NCI-H524 (cell line): Measurements from ENCODE around the gene GNAZ.

Experiments used
- DNase-seq, 2 experiments: peaks; one replicate each; lab custom pipeline; 2025; lab: John Stamatoyannopoulos, UW

The GNAZ gene

DNA sequence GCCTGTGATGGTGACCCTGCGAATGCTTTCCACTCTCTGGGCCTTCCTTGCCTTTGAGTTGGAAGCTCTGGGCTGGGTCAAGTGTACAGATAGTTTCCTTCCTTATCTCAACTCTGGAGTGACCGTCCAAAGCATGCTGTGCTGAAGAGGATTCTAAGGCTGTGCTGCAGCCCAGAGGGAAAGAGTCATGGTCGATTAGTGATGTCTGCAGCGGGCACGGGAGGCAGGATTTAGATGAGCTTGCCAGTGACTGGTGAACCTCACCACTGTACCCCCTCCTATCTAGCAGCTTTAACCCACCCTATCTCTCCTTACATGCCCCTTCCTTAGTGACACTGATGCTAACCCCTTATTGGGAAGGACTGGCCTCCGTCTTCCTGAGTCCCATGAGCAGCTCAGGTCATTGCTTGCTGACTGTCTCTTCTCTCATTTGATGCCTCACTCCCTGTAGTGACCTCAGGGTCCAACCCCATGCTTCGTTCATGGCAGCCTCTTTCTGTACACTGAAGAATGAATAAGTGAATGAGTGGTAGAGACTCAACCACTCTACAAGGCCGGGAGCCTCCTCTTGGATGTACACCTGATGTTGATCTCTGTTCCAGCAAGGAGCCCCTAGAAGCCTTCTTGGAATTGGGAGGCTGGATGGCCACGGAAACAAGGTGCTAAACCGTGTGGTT lies 6.7 kb downstream of the GNAZ start:
- DNase-seq: no peak

DNA sequence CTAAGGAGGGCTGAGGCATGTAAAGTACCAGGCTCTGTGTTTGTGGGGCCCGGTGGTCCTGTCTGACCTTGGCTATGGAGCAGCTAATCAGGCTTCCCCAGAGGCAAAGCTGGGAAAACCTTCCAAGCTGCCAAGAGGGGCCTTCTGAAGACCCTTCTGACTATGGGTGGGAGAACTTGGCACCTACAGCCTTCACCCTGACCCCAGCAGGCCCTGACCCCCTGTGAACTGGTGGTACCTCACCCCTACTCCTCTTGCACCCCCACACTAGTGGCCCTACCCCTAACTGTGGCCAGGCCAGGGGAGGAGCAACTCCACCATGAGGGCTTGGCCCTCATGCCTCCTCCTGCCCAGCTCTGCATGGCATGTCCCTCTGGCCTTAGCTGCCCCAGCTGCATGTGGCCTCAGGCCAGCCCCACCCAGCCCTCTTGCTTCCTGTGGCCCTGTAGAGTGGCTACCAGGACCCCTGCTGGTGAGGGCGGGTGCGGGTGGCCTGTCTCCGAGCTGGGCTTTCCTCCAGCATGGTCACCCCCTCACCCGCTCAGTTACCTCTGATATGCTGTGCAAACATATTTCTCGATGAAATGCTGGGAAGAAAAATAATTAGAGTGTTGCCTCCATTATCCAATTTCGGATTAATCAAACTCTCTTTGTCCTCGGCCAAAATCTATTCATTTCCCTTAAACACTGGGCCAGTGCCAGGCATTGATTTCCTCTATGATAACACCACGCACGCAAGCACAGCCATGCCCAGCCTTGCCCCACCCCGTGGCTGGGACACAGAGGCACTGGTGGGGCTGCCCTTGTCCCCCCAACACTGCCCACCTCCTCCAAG lies 7.5 kb downstream of the GNAZ start:
- DNase-seq: no peak

DNA sequence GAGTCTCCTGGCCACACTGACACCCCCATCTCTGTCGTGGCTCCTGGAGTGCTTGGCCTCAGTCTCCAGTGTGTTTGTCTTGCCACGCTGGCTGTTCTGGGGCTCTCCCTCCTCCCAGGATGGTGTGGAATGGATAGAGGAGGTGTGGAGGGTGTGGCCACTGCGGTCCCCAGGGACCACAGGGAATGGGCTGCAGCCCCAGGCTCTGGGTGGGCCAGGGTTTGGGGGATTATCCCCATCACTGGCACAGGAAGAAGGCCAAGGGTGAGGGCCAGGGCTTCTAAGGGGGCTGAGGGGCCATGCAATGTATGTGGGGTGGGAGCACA lies 8.1 kb downstream of the GNAZ start:
- no peak for DNase-seq

DNA sequence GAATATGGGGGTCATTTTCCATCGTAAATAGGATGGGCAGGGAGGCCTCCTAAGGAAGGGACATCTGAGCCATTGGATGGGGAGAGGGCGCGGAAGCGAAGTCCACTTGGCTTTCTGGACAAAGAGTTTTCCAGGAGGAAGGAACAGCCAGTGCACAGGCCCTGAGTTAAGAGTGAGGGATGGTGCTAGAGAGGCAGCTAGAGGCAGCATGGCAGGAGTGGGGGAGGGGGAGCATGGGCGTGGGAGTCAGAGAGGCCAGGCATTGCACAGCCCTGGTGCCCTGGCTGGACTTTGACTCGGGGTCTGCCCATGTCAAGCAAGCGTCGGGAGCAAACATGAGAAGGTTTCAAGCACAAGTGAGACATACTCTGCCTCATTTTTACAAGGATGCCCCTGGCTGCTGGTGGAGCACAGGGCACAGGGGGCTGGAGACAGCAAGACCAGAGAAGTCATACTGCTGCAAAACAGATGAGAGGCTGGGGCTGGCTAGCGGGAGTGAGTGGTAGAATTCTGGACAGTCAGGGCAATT lies 9.0 kb downstream of the GNAZ start:
- no peak for DNase-seq

DNA sequence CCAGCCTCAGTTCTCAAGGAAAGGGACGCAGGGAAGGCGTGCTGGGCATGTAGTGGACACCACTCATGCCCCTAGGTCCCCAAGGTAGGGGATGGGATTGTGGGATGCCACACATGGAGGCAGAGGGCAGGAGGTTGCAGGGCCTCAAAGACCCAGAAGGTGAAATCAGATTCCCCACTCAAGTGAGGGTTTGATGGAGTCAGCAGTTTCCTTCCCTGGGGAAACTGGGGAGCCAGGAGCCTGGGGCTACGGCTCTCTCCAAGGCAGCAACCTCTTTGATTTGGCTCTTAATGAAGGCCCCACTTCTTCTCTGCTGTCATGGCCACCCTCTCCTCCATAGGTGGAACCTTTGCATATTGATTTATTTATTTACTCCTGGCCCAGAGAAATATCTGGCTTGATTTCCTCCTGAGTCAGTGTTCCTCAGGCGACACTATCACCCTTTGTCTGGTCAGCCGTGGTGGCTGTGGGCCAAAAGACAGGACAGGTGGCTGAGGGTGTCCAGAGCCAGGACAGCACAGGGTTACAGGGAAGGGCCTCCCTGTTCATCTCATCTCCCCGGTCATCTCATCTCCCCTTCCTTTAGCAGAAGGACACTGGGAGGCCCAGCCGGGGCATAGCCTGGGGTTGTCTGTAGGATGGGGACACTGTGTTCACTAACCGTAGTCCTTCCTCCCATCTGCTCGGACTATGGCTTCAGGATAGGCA lies 9.6 kb downstream of the GNAZ start:
- no peak for DNase-seq

DNA sequence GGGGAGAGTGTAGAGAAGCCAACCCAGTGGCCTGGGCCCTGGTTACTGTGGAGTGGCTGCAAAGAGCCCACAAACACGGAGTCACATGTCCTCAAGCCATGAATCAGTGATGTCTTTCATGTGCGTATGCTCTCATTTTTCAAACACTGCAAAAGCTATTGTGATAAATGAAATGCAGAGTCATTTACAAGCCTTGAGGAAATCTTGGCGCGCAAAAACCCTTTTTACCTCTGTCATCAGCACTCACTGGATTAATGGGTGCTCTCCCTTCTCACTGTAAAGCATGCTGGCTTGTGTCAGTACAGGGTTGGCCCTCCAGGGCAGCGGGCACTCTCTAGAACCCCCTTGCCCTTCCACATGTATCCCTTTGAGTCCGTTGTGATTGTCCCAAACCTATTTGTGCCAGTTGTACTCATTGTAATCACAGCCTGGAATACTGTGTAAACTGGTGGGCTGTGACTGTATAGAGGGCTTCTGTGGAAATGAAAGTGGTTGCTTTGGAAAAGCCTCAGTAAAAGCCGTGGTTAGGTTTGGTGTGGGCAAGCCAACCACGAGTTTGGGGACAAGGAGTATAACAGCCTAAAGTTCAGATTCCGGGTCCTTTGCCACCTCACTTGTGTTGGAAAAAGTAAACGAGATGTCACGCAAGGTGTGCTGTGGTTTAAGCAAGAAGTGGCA lies 10.4 kb downstream of the GNAZ start:
- DNase-seq: no peak

DNA sequence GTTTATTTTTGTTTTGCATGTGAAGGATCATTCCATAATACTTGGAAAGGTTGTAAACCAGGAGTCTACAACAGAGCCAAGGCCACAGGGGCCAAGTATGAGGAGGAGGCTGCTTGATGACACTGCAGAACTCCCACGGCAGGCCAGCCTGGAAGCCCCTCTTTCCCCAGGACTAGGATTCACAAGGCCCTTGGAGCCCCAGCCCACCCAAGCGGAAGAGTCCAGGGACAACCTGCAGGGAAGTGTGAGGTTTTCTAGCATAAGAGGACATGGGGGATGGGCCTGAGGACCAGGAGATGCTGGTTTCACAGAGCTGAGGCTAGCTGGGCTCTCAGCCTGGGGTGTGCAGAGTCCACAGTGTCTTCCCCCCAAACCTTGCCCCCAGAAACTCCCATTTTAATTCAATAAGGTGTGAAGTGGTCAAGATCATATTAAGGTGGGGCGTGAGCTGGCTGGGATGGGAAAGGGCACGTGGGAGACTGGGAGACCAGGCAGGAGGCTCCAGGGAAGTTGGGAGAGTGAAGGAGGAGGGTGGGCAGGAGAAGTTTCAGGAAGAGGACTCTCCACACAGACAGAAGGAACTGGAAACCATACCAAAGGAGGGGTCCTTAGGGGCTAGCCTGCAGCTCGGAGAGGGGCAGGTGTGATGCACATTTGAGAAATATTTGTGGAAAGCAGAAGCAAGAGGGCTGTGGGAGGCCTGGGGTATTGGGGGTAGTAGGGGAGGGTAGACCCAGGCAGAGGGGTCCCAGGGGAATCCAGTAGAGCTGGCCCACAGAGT lies 12.4 kb downstream of the GNAZ start:
- no peak for DNase-seq

DNA sequence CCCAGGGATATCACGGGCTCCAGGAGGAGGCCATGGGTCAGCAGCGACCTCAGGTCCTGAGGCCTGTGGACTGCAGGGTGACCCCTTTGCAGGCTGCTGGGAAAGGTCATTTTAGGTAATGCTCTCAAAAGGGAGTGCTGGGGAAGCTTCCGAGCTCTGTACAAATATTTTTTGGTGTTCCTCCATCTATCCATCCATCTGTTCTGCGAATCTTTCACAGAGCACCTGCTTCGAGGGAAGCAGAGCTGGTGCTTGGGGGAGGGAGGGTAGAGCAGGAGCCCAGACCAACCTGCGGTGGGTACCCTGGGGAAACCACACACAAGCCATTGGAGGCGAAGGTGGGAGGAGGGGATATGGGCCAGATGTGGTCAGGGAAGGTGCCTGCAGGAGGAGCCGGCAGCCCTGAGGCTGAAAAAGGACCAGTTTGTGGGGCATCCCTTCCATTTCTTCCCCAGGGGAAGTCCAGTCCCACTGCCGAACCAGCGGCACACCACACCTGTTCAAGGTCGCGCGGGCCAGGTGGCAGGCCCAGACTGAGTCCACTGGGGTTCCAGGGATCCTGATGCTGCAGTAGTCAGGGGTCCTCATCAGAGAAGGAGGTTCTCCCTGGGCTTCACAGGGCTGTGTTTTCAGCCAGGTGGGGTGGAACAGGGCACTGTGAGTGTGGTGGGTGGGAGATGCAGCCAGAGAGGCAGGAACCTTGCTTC lies 13.1 kb downstream of the GNAZ start:
- no peak for DNase-seq

DNA sequence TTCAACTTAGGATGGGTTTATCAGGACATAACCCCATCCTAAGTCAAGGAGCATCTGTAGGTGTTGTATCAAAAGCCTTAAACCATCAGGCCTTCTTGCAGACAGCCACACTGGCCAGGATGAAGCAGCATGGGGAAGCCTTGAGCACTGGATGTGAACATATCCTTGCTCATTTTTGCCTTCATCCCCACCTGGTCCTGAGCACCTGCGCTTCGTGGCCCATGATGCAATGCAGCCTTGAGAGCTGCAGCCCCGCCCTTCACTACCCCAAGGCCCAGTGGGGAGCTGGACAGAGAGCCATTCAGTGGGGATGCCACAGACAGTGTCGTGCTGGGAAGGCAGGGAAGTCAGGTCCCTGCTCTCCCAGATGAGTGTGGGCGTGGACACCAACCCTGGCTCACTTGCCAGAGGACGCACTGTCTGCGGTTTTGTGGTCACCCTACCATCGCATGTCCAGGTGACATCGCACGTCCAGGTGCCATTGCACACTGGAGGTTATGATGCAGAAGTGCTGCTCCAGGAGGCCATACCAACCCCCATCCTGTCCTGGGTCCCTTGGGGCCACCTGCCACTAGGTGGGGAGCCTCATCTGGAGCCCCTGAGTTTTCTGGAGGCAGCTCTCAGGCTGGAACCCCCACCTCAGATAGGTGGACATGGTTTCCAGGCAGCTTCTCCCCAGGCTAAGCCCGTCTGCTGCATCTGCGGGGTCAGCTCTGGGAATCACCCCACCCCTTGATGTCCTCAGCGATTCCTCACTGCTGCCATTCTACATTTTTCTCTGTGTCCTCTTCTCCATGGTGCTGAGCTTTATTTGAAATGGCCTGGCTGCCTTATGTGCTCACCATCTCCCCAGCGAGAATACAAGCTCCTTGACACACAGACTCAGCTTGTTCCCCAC lies 14.4 kb downstream of the GNAZ start:
- DNase-seq: no peak

DNA sequence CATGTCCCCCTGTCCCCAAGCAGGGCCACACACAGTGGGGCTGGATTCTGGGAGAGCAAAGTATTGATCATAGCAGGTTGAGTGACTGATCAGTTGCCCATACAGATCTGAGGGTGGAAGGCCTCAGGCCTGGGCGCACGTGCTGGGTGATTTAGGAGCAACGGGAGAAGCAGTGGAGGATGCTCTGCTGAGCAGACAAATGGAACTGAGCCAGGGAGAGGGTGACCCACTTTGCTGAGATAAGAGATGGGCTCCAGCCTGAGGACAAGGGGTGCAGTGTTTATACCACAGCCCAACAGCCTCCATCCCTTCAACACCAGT lies 15.0 kb downstream of the GNAZ start:
- no peak for DNase-seq

DNA sequence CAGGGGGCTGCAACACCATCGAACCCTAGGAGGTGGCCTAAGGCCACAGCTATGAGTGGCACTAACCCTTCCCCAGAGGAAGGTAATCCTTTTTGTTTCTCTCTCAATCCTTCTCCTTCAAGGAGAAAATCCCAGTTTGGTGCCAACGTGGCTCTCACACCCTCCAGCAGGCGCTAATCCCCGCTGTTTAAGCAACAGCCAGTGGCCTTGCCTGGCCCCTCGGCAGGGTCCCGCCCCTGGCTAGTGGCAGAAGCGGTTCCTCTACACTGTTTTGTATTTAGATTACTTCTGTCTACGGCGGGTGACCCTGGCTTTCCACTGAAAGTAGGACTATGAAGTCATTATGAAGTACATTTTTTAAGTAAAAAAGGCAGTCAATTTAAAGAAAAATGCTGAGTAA lies 15.5 kb downstream of the GNAZ start:
- peak; percentile 25 to 67 for DNase-seq

DNA sequence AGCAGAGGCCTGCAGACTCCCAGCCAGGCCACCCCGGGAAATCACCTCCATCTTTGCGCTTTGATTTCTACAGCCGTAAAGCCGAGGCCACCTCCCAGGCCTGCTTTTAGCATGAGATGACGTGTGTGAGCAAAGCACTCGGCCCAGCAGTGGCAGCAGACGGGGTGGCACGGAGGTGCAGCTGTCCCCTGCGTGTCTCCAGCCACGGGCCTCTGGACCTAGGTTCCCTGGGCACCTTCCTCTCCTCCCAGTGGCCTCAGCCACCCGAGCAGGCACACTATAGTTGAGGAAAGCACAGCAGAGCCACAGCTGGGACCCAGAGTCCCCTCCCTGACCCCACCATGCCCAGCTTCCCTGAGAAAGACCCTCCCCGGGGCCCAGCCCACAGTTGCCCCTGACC lies 15.9 kb downstream of the GNAZ start:
- no peak for DNase-seq

DNA sequence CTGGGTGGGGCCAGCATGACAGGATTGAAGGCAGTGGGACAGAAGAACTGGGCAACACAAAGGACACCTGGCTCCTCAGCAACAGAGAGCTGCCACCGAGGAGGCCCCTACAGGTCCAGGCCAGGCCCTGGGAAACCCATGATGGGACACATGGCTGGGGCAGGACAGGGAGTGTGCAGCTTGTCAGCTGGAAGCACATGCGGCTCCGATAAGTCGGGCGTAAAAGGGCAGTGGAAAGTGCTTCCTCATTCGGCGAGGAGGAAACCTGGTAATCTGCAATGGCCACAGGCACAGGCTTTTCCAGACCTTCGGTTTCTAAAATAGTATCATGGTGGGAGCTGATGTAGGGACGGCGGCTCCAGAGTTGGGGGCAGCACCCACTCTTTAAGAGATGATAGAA lies 16.5 kb downstream of the GNAZ start:
- DNase-seq: no peak

DNA sequence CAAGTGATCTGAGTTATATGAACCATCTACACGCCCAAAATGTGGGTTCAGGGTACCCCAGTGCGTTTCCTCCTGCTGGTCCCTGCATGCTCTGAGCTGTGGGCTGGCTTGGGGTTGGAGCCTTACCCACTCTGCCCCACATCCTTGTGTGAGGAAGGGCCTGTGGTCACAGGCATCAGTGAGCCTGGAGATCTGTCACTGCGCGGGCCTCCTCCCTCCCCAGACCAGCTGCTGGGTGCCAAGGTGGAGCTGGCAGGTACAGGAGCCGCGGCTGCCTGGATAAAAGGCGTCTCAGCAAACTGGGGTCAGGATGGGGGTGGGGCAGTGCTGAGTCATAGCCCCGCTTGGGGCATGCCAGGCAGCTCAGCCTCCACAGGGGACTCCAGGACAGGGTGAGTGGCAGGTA lies 17.9 kb downstream of the GNAZ start:
- no peak for DNase-seq

DNA sequence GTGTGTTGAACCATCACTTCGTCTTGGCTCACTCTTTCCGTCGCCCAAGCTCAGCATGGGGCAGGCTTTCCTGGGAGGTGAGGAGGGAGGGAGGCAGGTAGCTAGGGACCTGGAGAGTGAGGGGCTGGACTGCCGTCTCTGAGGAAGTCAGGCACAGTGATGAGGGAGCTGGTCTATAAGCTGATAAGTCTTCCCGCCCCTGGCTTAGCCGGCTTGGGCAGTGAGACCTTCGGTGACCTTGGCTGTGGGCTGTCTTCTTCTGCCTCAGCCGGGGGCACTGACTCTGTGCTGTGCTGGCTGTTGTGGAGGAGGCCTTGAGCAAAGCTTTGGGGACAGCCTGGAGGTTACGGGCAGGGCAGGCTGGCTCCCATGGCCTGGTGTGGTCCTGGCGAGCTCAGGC lies 18.7 kb downstream of the GNAZ start:
- DNase-seq: no peak

DNA sequence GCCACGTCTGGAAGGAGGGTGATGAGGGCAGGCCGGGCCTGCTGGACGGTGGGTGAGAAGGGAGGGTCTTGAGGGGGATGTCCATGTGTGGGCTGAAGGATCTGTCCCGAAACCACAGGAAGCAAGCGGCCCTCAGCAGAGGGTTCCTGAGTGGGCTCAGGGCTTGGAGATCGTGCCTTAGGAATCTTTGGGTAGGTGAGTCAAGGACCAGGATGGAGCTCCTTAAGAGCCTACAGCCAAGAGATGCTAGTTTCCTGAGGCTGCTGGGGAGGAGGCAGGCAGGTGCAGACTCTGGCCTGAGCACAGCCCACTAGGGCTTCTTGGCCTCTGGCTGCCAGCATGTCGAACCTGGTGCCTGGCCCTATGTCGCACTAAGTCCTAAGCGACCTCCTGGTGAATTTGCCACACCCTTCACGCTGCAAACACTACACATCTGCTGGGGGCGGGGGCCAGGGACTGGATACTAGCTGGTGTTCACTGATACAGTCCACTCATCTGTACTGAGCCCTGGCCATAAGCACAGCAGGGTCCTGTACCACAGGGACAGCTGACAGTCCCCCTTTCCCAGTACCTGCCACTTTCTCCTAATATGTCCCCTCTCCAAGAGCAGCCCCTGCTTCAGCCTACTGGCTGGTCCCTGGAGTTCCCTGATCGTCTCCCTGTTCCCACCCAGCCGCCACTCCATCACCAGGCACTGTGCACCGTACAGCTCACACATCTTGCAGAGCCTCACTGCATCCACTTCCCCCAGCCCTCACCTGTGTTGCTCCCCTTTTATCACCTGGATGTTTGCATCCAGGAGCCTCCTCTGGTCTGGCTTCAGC lies 19.5 kb downstream of the GNAZ start:
- peak in 1 of 2 experiments; percentile 19 for DNase-seq

DNA sequence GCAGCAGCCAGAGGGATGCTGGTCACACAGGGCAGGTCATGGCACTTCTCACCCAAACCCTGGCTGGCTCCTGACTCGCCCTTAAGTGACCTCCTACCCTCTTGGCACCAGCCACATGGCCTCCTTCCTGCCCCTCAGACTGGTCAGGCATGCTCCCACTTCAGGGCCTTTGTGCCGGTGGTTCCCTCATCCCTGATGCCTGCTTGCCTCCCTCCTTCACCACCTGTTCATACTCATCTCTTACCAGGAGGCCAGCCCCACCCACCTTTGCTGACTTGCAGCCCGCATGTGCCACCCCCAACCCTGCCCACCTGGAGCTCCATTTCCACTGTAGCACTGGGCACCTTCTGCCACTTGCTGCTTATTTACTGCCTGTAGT lies 20.1 kb downstream of the GNAZ start:
- DNase-seq: peak in 1 of 2 experiments; percentile 53

DNA sequence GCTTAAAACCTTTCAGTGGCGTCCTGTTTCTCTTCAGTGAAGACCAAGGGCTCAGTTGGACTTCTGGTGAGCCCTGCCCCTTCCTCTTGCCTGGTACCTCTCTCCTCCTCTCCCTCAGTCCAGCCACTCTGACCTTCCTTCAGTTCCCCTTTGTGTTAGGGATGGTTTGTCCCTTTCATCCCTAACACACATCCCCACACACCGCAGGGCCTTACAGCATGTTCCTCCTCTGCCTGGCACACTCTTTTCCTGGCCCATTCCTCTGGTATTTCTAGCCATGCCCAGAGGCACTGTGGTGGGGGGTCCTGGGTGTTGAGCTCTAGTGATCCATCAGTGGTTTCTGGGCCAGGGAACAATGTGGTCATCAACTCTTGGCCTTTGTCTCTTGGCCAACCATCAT lies 21.4 kb downstream of the GNAZ start:
- no peak for DNase-seq
